22Rv1 (cell line): ENCODE measurements around the gene CDC25B.

Experiments used
- H3K27ac ChIP-seq: fragments of 450-650 bp; 2 replicates; pipeline ENCODE4 v1.5.1; 2017
- ZFX ChIP-seq: fragments of 450-650 bp; IDR thresholded peaks from 2 replicates; pipeline ENCODE4 v1.6.1; 2017; ENCODE audit warnings: antibody characterized with exemption, borderline replicate concordance
- TF ChIP-seq, protein P1 (sequence below): fragments of 450-650 bp; IDR thresholded peaks from 2 replicates; pipeline ENCODE4 v1.5.1; 2017; ENCODE audit warnings: mild to moderate bottlenecking

CDC25B gene

DNA sequence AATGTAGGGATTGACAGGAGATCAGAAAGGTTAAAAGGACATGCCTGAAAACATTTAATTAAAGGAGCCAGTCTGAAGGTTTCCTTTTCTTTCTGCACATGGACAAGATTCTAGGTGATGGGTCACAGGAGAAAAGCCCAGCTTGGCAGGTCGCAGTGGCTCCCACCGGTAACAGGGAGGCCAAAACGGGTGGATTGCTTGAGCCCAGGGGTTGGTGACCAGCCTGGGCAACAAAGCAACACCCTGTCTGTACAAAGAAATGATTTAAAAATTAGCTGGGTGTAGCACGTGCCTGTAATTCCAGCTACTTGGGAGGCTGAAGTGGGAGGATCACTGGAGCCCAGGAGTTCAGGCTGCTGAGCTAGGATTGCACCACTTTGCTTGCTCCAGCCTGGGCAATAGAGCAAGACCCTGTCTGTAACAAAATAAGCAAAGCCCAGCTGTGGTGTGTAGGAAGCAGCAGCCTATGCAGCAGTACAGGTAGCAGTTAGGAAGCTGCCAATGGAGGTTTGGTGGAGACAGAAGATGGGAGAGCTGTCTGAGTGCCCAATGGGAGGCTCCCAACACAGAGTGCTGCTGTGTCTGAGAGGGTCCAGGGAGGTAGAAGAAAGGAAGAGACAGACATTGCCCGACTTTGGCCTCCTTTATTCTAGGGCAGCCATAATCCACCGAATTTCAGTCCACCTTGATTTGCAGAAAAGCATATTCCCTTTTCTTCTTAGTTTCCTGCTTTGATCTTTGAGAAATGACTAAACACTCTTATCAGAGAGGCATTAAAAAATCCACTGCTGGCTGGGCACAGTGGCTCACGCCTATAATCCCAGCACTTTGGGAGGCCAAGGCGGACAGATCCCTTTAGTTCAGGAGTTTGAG lies 17.1 kb downstream of the CDC25B start:
- TF ChIP-seq ZFX, result no peak
- H3K27ac ChIP-seq, result peak overlapping the region; percentile 89

GRCh38 chr20:3813848-3814581 lies 17.9 kb downstream of the CDC25B start:
- TF ChIP-seq ZFX, result no peak
- TF ChIP-seq, protein P1, sequence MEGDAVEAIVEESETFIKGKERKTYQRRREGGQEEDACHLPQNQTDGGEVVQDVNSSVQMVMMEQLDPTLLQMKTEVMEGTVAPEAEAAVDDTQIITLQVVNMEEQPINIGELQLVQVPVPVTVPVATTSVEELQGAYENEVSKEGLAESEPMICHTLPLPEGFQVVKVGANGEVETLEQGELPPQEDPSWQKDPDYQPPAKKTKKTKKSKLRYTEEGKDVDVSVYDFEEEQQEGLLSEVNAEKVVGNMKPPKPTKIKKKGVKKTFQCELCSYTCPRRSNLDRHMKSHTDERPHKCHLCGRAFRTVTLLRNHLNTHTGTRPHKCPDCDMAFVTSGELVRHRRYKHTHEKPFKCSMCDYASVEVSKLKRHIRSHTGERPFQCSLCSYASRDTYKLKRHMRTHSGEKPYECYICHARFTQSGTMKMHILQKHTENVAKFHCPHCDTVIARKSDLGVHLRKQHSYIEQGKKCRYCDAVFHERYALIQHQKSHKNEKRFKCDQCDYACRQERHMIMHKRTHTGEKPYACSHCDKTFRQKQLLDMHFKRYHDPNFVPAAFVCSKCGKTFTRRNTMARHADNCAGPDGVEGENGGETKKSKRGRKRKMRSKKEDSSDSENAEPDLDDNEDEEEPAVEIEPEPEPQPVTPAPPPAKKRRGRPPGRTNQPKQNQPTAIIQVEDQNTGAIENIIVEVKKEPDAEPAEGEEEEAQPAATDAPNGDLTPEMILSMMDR, result no peak
- H3K27ac ChIP-seq, result peak overlapping the region; percentile 89; the same call in 1 of the 2 replicates

- TF ChIP-seq, protein P1, result no peak
- no peak for TF ChIP-seq ZFX
- no peak overlapping the region for H3K27ac ChIP-seq
Measured at GRCh38 chr20:3814928-3815495, 18.9 kb downstream of the CDC25B start.

DNA sequence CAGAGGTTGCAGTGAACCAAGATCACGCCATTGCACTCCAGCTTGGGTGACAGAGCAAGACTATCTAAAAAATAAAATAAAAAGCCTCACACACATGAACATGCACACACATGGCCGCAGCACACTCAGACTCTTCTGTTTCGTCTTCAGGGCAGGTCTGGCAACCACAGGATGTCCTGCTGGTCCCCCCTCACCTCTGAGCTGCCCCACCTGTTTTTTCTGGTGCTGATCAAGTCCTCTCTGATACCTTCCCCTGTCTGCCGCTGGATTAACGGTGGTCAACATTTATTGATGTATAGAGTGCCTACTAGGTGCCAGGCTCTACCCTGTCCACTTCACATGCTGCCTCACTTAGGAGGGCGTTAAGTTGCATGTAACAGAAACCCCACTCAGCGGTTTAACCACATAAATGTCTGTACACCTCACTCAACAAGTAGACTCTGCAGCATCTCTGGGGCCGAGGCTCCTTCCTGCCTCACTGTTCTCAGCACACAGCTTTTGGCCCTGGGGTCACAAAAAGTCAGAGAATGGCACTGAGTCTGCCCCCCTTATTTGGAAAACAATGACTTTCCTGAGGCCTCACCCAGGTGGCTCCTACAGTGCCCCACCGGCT lies 19.7 kb downstream of the CDC25B start:
- no peak for TF ChIP-seq ZFX
- TF ChIP-seq, protein P1, result no peak
- H3K27ac ChIP-seq, result no peak overlapping the region

DNA sequence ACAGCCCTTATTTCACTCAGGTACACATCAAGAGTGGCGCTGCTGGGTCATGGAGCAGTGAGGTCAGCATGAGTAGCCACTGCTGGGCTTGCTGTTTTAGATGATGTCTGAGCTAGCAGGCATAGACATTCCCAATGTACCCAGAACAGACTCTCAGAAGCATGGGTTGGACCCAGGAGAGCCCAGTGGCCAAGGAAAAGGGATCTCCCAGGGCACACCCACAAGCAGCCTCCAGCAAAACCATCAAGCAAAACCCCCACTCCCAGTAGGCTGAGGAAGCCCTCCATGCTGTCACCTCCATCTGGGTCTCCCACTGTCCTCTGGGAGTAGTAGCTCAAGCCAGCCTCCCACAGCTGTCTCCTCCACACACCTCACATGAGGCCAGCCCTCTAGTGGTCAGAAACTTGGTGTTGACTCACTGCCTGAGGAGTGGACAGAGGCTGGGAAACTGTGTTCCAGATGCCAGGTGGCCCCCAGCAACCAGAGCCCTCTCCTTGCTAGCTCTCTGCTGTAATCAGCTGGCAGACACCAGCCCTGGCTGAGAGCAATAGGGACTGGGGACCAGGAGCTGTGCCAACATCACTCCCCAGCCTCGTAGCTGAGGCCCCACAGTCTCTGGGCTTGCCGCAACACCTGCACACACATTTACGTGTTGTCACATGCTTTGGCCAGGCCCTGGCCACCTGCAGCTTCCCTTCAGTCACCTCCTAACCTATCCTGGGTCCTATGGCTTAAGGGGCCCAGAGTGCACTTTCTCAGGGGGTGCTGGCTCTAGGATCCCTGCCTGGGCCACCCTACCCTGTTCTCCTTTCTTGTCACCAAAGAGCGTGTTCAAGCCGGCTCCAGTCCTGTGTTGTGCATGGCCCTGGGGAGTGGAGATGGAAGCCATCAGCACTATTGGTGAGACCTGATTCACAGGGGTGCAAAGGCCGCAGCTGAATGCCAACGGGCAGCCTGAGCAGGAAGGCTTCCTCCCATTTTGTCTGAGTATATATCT lies 22.3 kb downstream of the CDC25B start:
- peak overlapping the region; percentile 93; the same call in 1 of the 2 replicates for H3K27ac ChIP-seq
- TF ChIP-seq, protein P1, result peak; percentile 78
- no peak for TF ChIP-seq ZFX

DNA sequence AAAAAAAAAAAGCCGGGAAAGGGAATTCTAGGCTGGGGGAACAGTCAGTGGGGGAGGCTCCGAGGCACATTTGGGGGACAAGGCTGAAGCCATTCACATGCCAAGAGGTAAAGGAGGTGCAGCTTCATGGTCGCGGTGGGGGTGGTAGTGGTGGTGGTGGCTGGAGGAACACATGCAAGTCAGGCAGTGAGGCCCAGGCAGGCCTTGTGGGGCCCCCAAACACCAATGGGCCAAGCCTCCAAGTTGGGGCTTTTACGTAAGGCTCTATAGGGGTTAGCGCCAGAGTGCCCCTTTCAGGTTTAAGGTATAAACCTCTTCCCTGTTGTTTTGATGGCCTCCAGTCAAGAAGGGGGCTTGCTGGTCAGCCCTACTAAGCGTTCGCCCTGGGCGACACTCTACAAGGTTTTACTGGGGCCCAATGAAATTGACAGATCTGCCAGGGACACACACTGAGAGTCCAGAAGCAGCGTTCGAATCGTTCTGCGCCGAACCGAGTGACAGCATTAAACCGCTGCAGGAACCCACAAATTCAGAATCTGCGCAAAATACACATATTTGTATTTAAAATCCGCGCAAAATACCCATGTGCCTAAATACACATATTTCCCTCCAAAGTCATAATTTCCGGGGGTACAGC lies 23.4 kb downstream of the CDC25B start:
- peak overlapping the region; percentile 93 for H3K27ac ChIP-seq
- TF ChIP-seq ZFX, result no peak
- TF ChIP-seq, protein P1, result no peak
